WTC11 (cell line): ENCODE measurements around the gene TMEM190. TPM values are rescaled to one million over a fixed set of nuclear protein-coding genes. Genes with fewer than 3 reads are reported as not detected.
A peak's percentile ranks its signal among the peaks of the same experiment; 100 is the strongest.

Experiments
- ATAC-seq: fragments of 200-7000 bp; cut with Tn5 transposase; 2 replicates; pipeline ENCODE4 v1.10.0; 2021; ENCODE audit warnings: mild to moderate bottlenecking, moderate library complexity
- CTCF ChIA-PET: fragments of 300-600 bp; sonication (Branson Sonifier 250); formaldehyde crosslinking; loops from one replicate; lab custom pipeline; 2021; ENCODE audit warnings: antibody characterized with exemption; lab: Charles Lee
- POLR2A ChIA-PET: fragments of 350-600 bp; sonication (Branson Sonifier 250); formaldehyde crosslinking; loops from one replicate; lab custom pipeline; 2021; ENCODE audit warnings: antibody characterized with exemption; lab: Charles Lee
- DNase-seq: peaks from one replicate; pipeline ENCODE4 v3.0.0; 2021; ENCODE audit warnings: low spot score
- H3K27ac Mint-ChIP-seq: 2 replicates; pipeline ENCODE4 v1.8.0; 2021; ENCODE audit warnings: mixed read lengths
- H3K27me3 Mint-ChIP-seq: 2 replicates; pipeline ENCODE4 v1.8.0; 2021; ENCODE audit warnings: low read depth, mild to moderate bottlenecking, moderate library complexity, mixed read lengths
- H3K36me3 Mint-ChIP-seq: 2 replicates; pipeline ENCODE4 v1.8.0; 2021; ENCODE audit warnings: mixed read lengths
- H3K4me1 Mint-ChIP-seq: 2 replicates; pipeline ENCODE4 v1.8.0; 2022; ENCODE audit warnings: mixed read lengths
- H3K4me3 Mint-ChIP-seq: 2 replicates; pipeline ENCODE4 v1.8.0; 2021; ENCODE audit warnings: mild to moderate bottlenecking, moderate library complexity, mixed read lengths
- H3K9me3 Mint-ChIP-seq: 2 replicates; pipeline ENCODE4 v1.8.0; 2021; ENCODE audit warnings: mixed read lengths
- AFF4 ChIP-seq: sonication (generic); formaldehyde crosslinking; IDR thresholded peaks from 2 replicates; pipeline ENCODE4 v1.8.1; 2023; ENCODE audit warnings: mild to moderate bottlenecking, missing genetic modification reagents, borderline replicate concordance
- ATF3 ChIP-seq: sonication (generic); formaldehyde crosslinking; conservative IDR thresholded peaks from 2 replicates; pipeline ENCODE4 v1.8.1; 2022; ENCODE audit warnings: mild to moderate bottlenecking, missing genetic modification reagents
- CDX4 ChIP-seq: fragments of 250-450 bp; sonication (Bioruptor Pico); IDR thresholded peaks from 2 replicates; pipeline ENCODE4 v1.9.0; 2021; ENCODE audit warnings: moderate library complexity, mild to moderate bottlenecking, inconsistent platforms, borderline replicate concordance
- CREB1 ChIP-seq: sonication (generic); formaldehyde crosslinking; IDR thresholded peaks from 2 replicates; pipeline ENCODE4 v1.8.0; 2023; ENCODE audit warnings: mild to moderate bottlenecking, missing genetic modification reagents
- CREM ChIP-seq: sonication (generic); formaldehyde crosslinking; IDR thresholded peaks from 2 replicates; pipeline ENCODE4 v1.8.1; 2022; ENCODE audit warnings: mild to moderate bottlenecking, missing genetic modification reagents, moderate library complexity
- E2F4 ChIP-seq: sonication (generic); formaldehyde crosslinking; IDR thresholded peaks from 2 replicates; pipeline ENCODE4 v1.8.1; 2022; ENCODE audit warnings: low read depth, mild to moderate bottlenecking, moderate library complexity, missing genetic modification reagents, borderline replicate concordance
- ESRRA ChIP-seq: sonication (generic); formaldehyde crosslinking; IDR thresholded peaks from 2 replicates; pipeline ENCODE4 v1.8.1; 2022; ENCODE audit warnings: mild to moderate bottlenecking, missing genetic modification reagents, borderline replicate concordance
- ETV6 ChIP-seq: sonication (generic); formaldehyde crosslinking; IDR thresholded peaks from 2 replicates; pipeline ENCODE4 v1.8.1; 2022; ENCODE audit warnings: mild to moderate bottlenecking, missing genetic modification reagents
- JAZF1 ChIP-seq: fragments of 250-450 bp; sonication (Bioruptor Pico); IDR thresholded peaks from 2 replicates; pipeline ENCODE4 v1.9.0; 2021; ENCODE audit warnings: moderate library complexity, mild to moderate bottlenecking, inconsistent platforms
- MXD4 ChIP-seq: fragments of 250-450 bp; sonication (Bioruptor Pico); IDR thresholded peaks from 2 replicates; pipeline ENCODE4 v1.8.0; 2021; ENCODE audit warnings: mild to moderate bottlenecking, moderate library complexity, borderline replicate concordance
- SMAD4 ChIP-seq: sonication (generic); formaldehyde crosslinking; IDR thresholded peaks from 2 replicates; pipeline ENCODE4 v1.8.0; 2022; ENCODE audit warnings: mild to moderate bottlenecking, missing genetic modification reagents
- SOX15 ChIP-seq: fragments of 250-450 bp; sonication (Bioruptor Pico); IDR thresholded peaks from 2 replicates; pipeline ENCODE4 v1.9.0; 2021; ENCODE audit warnings: mild to moderate bottlenecking
- ZBTB43 ChIP-seq: sonication (generic); formaldehyde crosslinking; IDR thresholded peaks from 2 replicates; pipeline ENCODE4 v1.8.1; 2023; ENCODE audit warnings: mild to moderate bottlenecking, missing genetic modification reagents
- ZMAT4 ChIP-seq: fragments of 250-450 bp; sonication (Bioruptor Pico); IDR thresholded peaks from 2 replicates; pipeline ENCODE4 v1.9.0; 2021; ENCODE audit warnings: mild to moderate bottlenecking
- ZNF281 ChIP-seq: sonication (generic); formaldehyde crosslinking; IDR thresholded peaks from 2 replicates; pipeline ENCODE4 v1.8.0; 2023; ENCODE audit warnings: mild to moderate bottlenecking, missing genetic modification reagents
- total RNA-seq: library from RNA; stranded (reverse); gene quantifications from 3 replicates; pipeline ENCODE4 v1.2.3, GENCODE V29; 2021

TMEM190 gene
- total RNA-seq, 1 experiment from 2014 or later, result 0.33 TPM

GRCh38 chr19:55341171-55341588 lies 35.4 kb upstream of the TMEM190 start:
- H3K27ac Mint-ChIP-seq, result peak overlapping the region; percentile 90
- POLR2A ChIA-PET, result interaction anchor here (1.0 to 1.8 kb wide), 6 partner anchors 8 to 58 kb away, joined by 3 to 6 read pairs (median 4); partner anchors contain the start of gene TMEM238
- TF ChIP-seq CREB1 (CRISPR knock-in tag) (no peak), MXD4 (no peak), ZNF281 (CRISPR knock-in tag) (no peak)
- TF ChIP-seq, all 79 proteins: peak for 0
- ATAC-seq (peak; percentile 3), DNase-seq (peak; percentile 83)
- CTCF ChIA-PET, result interaction anchor here (0.5 to 2.2 kb wide), 12 partner anchors 15 to 811 kb away, joined by 3 to 10 read pairs (median 4); partner anchors contain the start of genes DNAAF3, IL11 and TMEM238
- H3K4me3 Mint-ChIP-seq, result peak overlapping the region; percentile 83
- H3K4me1 Mint-ChIP-seq, result peaks cover 23% of the 10 kb centered on the region
- peaks cover 28% of the 10 kb centered on the region for H3K36me3 Mint-ChIP-seq
- peaks cover 17% of the 10 kb centered on the region for H3K27me3 Mint-ChIP-seq
- no peaks in the 10 kb centered on the region for H3K9me3 Mint-ChIP-seq

- Mint-ChIP-seq H3K36me3 (peaks cover 28% of the 10 kb centered on the region), H3K27me3 (peaks cover 10% of the 10 kb centered on the region), H3K27ac (peak overlapping the region; percentile 90), H3K4me1 (peaks cover 23% of the 10 kb centered on the region), H3K4me3 (peak overlapping the region; percentile 57), H3K9me3 (no peaks in the 10 kb centered on the region)
- POLR2A ChIA-PET, result interaction anchor here (1.0 to 1.8 kb wide), 4 partner anchors 7 to 41 kb away, joined by 4 to 6 read pairs (median 6); partner anchors contain the start of gene TMEM238
- no peak for DNase-seq
- ATAC-seq, result no peak
- CTCF ChIA-PET, result interaction anchor here (0.5 to 2.2 kb wide), 9 partner anchors 15 to 311 kb away, joined by 3 to 10 read pairs (median 5); partner anchors contain the start of genes DNAAF3, IL11 and TMEM238
- TF ChIP-seq CDX4 (CRISPR knock-in tag) (no peak), ZNF281 (CRISPR knock-in tag) (0 out of 2 replicates have a peak, but pooled peaks have one; percentile 20), SOX15 (no peak), ZBTB43 (CRISPR knock-in tag) (0 out of 2 replicates have a peak, but pooled peaks have one; percentile 32), ZMAT4 (no peak), AFF4 (CRISPR knock-in tag) (no peak), CREM (CRISPR knock-in tag) (no peak), ATF3 (CRISPR knock-in tag) (no peak), ETV6 (CRISPR knock-in tag) (no peak), JAZF1 (CRISPR knock-in tag) (no peak), E2F4 (CRISPR knock-in tag) (no peak), SMAD4 (no peak), ESRRA (CRISPR knock-in tag) (no peak)
These were observed 34.8 kb upstream of the TMEM190 start for GRCh38 chr19:55341595-55342531.
